PC-3 (cell line): ENCODE results near the gene ATXN7L3. TPM values are rescaled to one million over a fixed set of nuclear protein-coding genes. Genes with fewer than 3 reads are reported as not detected.

Source experiments
- ATAC-seq: fragments of 200-7000 bp; cut with Tn5 transposase; 2 replicates; pipeline ENCODE4 v1.9.1; 2020; ENCODE audit warnings: mild to moderate bottlenecking, moderate library complexity
- BruUV-seq: library from RNA; stranded (reverse); fragments of 400-500 nt; replicated peaks from 2 replicates; lab custom pipeline; 2021; lab: Mats Ljungman, UMichigan
- CTCF ChIA-PET: fragments of 300-600 bp; sonication (Branson Sonifier 250); formaldehyde crosslinking; loops from one replicate; lab custom pipeline; 2022; ENCODE audit warnings: antibody characterized with exemption; lab: Charles Lee
- POLR2A ChIA-PET: fragments of 300-600 bp; sonication (Branson Sonifier 250); formaldehyde crosslinking; loops from one replicate; lab custom pipeline; 2022; ENCODE audit warnings: antibody characterized with exemption; ENCODE audit not compliant: unreplicated experiment; lab: Charles Lee
- DNase-seq: peaks from one replicate; pipeline ENCODE4 v3.0.0-alpha.2; 2015
- H2AFZ ChIP-seq: fragments of 300-600 bp; sonication (generic); 2 replicates; pipeline ENCODE4 v1.6.0; 2016; ENCODE audit warnings: antibody characterized with exemption, low read length
- H3F3A ChIP-seq: fragments of 300-600 bp; sonication (generic); one replicate; pipeline ENCODE4 v1.6.0; 2017; ENCODE audit warnings: antibody characterized with exemption, low read length, control low read depth, mild to moderate bottlenecking; ENCODE audit not compliant: unreplicated experiment
- H3K27ac ChIP-seq: fragments of 300-600 bp; sonication (generic); 2 replicates; pipeline ENCODE4 v1.5.1; 2016; ENCODE audit warnings: mild to moderate bottlenecking, low read length
- H3K27me3 ChIP-seq: fragments of 300-600 bp; sonication (generic); 2 replicates; pipeline ENCODE4 v1.6.1; 2016; ENCODE audit warnings: low read length, mixed read lengths
- H3K36me3 ChIP-seq: fragments of 300-600 bp; sonication (generic); 2 replicates; pipeline ENCODE4 v1.6.1; 2016; ENCODE audit warnings: low read depth, mixed run types, low read length, mixed read lengths
- H3K4me1 ChIP-seq: fragments of 300-600 bp; sonication (generic); 2 replicates; pipeline ENCODE4 v1.5.1; 2016; ENCODE audit warnings: low read length; ENCODE audit not compliant: insufficient read depth
- H3K4me2 ChIP-seq: fragments of 300-600 bp; sonication (generic); 2 replicates; pipeline ENCODE4 v1.6.0; 2016; ENCODE audit warnings: low read length
- H3K4me3 ChIP-seq: fragments of 300-600 bp; sonication (generic); 2 replicates; pipeline ENCODE4 v1.5.1; 2016; ENCODE audit warnings: mild to moderate bottlenecking, low read length, mixed read lengths
- H3K79me2 ChIP-seq: fragments of 300-600 bp; sonication (generic); 2 replicates; pipeline ENCODE4 v1.6.1; 2017; ENCODE audit warnings: low read length, mixed read lengths
- H3K9ac ChIP-seq: fragments of 300-600 bp; sonication (generic); 2 replicates; pipeline ENCODE4 v1.6.0; 2016; ENCODE audit warnings: mild to moderate bottlenecking, low read length
- H3K9me2 ChIP-seq: fragments of 300-600 bp; sonication (generic); replicated peaks from 2 replicates; pipeline ENCODE4 v1.6.1; 2016; ENCODE audit warnings: mixed run types, low read length, mixed read lengths
- H3K9me3 ChIP-seq: fragments of 300-600 bp; sonication (generic); 2 replicates; pipeline ENCODE4 v1.6.1; 2016; ENCODE audit warnings: low read length, mixed read lengths
- H4K20me1 ChIP-seq: fragments of 300-600 bp; sonication (generic); 2 replicates; pipeline ENCODE4 v1.6.1; 2016; ENCODE audit warnings: low read length, mixed read lengths
- EZH2 ChIP-seq: fragments of 300-600 bp; sonication (generic); IDR thresholded peaks from one replicate; pipeline ENCODE4 v1.6.1; 2017; ENCODE audit warnings: antibody characterized with exemption, mild to moderate bottlenecking, low read length; ENCODE audit not compliant: unreplicated experiment
- EZH2phosphoT487 ChIP-seq: fragments of 300-600 bp; sonication (generic); IDR thresholded peaks from 2 replicates; pipeline ENCODE4 v1.6.1; 2018; ENCODE audit warnings: mild to moderate bottlenecking, antibody characterized with exemption, low read length, borderline replicate concordance
- intact Hi-C: fragments of 100-400 bp; cut with micrococcal nuclease; formaldehyde crosslinking; loops from 2 replicates; pipeline ENCODE4 v1.9.0; 2023
- total RNA-seq: library from RNA; depleted of rRNA; stranded (reverse); fragments of >200 nt; gene quantifications from 2 replicates; pipeline ENCODE4 v1.2.3, GENCODE V29; 2014
- TF ChIP-seq, protein P1 (sequence below): fragments of 300-600 bp; sonication (generic); conservative IDR thresholded peaks from 2 replicates; pipeline ENCODE4 v1.5.1; 2017; ENCODE audit warnings: antibody characterized with exemption, low read depth, mild to moderate bottlenecking, low read length

Gene ATXN7L3
- total RNA-seq, 1 experiment from 2014 or later: 73.9 TPM

- Histone ChIP-seq H3K4me3 (no peak overlapping the region), H3K79me2 (peaks cover 3% of the 10 kb centered on the region; the same call in 1 of the 2 replicates), H3K36me3 (peaks cover 12% of the 10 kb centered on the region; the same call in 1 of the 2 replicates), H3K4me2 (no peak overlapping the region), H3K27me3 (no peaks in the 10 kb centered on the region), H3F3A (no peaks in the 10 kb centered on the region), H4K20me1 (no peaks in the 10 kb centered on the region), H2AFZ (no peak overlapping the region), H3K9me3 (no peaks in the 10 kb centered on the region), H3K9me2 (no peaks in the 10 kb centered on the region), H3K9ac (no peak overlapping the region), H3K4me1 (no peaks in the 10 kb centered on the region), H3K27ac (no peak overlapping the region)
- ATAC-seq: no peak
- intact Hi-C loops: no loop called here
- TF ChIP-seq, protein P1, sequence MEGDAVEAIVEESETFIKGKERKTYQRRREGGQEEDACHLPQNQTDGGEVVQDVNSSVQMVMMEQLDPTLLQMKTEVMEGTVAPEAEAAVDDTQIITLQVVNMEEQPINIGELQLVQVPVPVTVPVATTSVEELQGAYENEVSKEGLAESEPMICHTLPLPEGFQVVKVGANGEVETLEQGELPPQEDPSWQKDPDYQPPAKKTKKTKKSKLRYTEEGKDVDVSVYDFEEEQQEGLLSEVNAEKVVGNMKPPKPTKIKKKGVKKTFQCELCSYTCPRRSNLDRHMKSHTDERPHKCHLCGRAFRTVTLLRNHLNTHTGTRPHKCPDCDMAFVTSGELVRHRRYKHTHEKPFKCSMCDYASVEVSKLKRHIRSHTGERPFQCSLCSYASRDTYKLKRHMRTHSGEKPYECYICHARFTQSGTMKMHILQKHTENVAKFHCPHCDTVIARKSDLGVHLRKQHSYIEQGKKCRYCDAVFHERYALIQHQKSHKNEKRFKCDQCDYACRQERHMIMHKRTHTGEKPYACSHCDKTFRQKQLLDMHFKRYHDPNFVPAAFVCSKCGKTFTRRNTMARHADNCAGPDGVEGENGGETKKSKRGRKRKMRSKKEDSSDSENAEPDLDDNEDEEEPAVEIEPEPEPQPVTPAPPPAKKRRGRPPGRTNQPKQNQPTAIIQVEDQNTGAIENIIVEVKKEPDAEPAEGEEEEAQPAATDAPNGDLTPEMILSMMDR: no peak
- TF ChIP-seq EZH2 (no peak), EZH2phosphoT487 (no peak)
- POLR2A ChIA-PET: no interaction called here
- DNase-seq: no peak
- no TSS peak for BruUV-seq
- CTCF ChIA-PET: interaction anchor here (0.7 kb wide), 1 partner anchor 38 kb away, joined by 3 read pairs; no protein-coding TSS in a partner anchor
Measured at GRCh38 chr17:44176671-44177501, 22.8 kb downstream of the ATXN7L3 start.

DNA sequence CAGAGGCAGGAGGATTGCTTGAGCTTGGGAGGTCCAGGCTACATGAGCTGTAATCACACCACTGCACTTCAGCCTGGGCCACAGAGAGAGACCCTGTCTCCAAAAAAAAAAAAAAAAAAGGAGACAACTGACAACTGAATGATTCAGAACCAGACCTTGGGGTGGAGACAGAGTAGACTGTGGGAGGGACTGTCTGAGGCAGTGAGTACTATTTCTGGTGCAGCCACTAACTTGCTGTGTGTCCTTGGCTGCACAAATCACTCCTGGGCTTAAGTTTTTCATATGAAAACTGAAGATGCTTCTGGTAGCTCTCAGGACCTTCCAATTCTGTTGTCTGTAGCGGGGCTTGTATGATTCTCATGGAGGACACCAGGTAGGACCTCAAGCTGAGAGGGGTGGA lies 23.4 kb downstream of the ATXN7L3 start:
- ChIA-PET POLR2A (no interaction called here), CTCF (interaction anchor here (0.7 kb wide), 1 partner anchor 38 kb away, joined by 3 read pairs; no protein-coding TSS in a partner anchor)
- no peaks in the 10 kb centered on the region for H3K9me2 ChIP-seq
- no peak overlapping the region for H2AFZ ChIP-seq
- no peak overlapping the region for H3K4me3 ChIP-seq
- H3K9me3 ChIP-seq: no peaks in the 10 kb centered on the region
- H4K20me1 ChIP-seq: no peaks in the 10 kb centered on the region
- no peaks in the 10 kb centered on the region for H3F3A ChIP-seq
- no peaks in the 10 kb centered on the region for H3K27me3 ChIP-seq
- ATAC-seq (no peak), DNase-seq (no peak)
- no peak overlapping the region for H3K9ac ChIP-seq
- H3K79me2 ChIP-seq: no peaks in the 10 kb centered on the region
- no peaks in the 10 kb centered on the region for H3K4me1 ChIP-seq
- no TSS peak for BruUV-seq
- intact Hi-C loops: no loop called here
- H3K27ac ChIP-seq: no peak overlapping the region
- no peak overlapping the region for H3K4me2 ChIP-seq
- TF ChIP-seq EZH2 (no peak), EZH2phosphoT487 (no peak)
- TF ChIP-seq, protein P1: no peak
- H3K36me3 ChIP-seq: peaks cover 8% of the 10 kb centered on the region; the same call in 1 of the 2 replicates

DNA sequence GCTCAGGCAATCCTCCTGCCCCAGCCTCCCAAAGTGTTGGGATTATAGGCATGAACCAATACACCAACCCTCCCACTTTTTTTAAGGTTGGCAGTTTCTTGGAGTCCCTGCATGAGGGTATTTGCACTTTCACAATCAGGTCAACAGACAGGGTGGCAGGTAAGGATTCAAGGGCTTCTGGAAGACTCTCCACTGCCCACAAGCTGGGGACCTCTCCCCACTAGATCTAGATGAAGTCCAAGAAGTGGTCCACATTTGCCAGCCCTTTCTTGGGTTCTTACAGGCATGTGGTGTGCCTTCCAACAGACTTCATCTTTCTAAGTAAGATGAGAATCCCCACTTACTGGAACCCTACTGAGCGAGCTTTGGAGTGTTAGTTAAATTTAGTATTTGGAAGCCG lies 25.3 kb downstream of the ATXN7L3 start:
- Histone ChIP-seq H4K20me1 (no peaks in the 10 kb centered on the region), H3K9me2 (no peaks in the 10 kb centered on the region), H3K36me3 (peaks cover 8% of the 10 kb centered on the region; the same call in 1 of the 2 replicates), H3K27me3 (no peaks in the 10 kb centered on the region), H3K9me3 (no peaks in the 10 kb centered on the region), H3K4me2 (no peak overlapping the region), H2AFZ (no peak overlapping the region), H3K79me2 (no peaks in the 10 kb centered on the region), H3K27ac (no peak overlapping the region), H3K4me3 (no peak overlapping the region), H3K4me1 (0 out of 2 replicates have a peak, but pooled peaks cover 5% of the 10 kb centered on the region), H3K9ac (no peak overlapping the region), H3F3A (no peaks in the 10 kb centered on the region)
- ATAC-seq (no peak), DNase-seq (no peak)
- POLR2A ChIA-PET: interaction anchor here (0.9 kb wide), 1 partner anchor 349 kb away, joined by 15 read pairs; no protein-coding TSS in a partner anchor
- CTCF ChIA-PET: no interaction called here
- intact Hi-C loops: no loop called here
- TF ChIP-seq EZH2: no peak
- TF ChIP-seq, protein P1: no peak
- no peak for TF ChIP-seq EZH2phosphoT487
- BruUV-seq: no TSS peak
